ENCODE results near the gene DNER.

GRCh38 chr2:229575569-229576315 is 138.6 kb downstream of the DNER start:
- TF ChIP-seq POLR2A (IDR thresholded peaks at IDR 0.05) = no peak
- TF ChIP-seq, protein P1, sequence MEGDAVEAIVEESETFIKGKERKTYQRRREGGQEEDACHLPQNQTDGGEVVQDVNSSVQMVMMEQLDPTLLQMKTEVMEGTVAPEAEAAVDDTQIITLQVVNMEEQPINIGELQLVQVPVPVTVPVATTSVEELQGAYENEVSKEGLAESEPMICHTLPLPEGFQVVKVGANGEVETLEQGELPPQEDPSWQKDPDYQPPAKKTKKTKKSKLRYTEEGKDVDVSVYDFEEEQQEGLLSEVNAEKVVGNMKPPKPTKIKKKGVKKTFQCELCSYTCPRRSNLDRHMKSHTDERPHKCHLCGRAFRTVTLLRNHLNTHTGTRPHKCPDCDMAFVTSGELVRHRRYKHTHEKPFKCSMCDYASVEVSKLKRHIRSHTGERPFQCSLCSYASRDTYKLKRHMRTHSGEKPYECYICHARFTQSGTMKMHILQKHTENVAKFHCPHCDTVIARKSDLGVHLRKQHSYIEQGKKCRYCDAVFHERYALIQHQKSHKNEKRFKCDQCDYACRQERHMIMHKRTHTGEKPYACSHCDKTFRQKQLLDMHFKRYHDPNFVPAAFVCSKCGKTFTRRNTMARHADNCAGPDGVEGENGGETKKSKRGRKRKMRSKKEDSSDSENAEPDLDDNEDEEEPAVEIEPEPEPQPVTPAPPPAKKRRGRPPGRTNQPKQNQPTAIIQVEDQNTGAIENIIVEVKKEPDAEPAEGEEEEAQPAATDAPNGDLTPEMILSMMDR (IDR thresholded peaks at IDR 0.05 in 4 of 5, conservative IDR thresholded peaks at IDR 0.05 in 1 of 5) = no peak

Measured in gastrocnemius medialis (tissue), 4 donors.